ENCODE results near the gene RSRC2.
"Not testable (repeated sequence)": the region's sequence is repeated elsewhere in the genome, so short reads cannot be mapped to it uniquely, and the experiment has no call there.

RSRC2 gene

DNA sequence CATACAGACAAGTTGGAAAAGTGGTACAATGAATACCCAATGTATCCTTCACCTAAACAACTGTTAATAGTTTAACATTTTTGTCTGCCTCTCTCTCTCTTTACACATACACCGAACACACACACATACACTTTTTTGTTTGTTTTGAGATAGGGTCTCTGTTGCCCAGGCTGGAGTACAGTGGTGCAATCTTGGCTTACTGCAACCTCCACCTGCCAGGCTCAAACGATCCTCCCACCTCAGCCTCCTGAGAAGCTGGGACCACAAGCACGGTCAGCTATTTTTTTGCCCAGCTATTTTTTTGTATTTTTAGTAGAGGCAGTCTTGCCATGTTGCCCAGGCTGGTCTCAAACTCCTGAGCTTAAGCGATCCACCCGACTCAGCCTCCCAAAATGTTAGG is 42.8 kb downstream of the RSRC2 start:
- no peak for TF ChIP-seq YY1 (IDR thresholded peaks at IDR 0.05; ENCODE audit: insufficient read depth, insufficient read length)
- TF ChIP-seq SUZ12 (IDR thresholded peaks at IDR 0.05; ENCODE audit: extremely low read depth, insufficient read depth, insufficient read length), result no peak
- TF ChIP-seq ZNF274 (IDR thresholded peaks at IDR 0.05; ENCODE audit: low read depth, low read length), result no peak
- Histone ChIP-seq H3K9ac (ENCODE audit: insufficient read length, low read depth) (no peak overlapping the region), H3K9me3 (ENCODE audit: insufficient read depth, low read length) (no peaks in the 10 kb centered on the region), H3K27me3 (ENCODE audit: insufficient read depth, insufficient read length) (no peaks in the 10 kb centered on the region), H3K36me3 (ENCODE audit: insufficient read depth, insufficient read length, low read length) (peaks cover 87% of the 10 kb centered on the region), H3K4me3 (ENCODE audit: insufficient read length, low read depth) (no peak overlapping the region), H3K4me1 (ENCODE audit: insufficient read depth, insufficient read length) (no peaks in the 10 kb centered on the region)
- no peak for DNase-seq (ENCODE audit: low read depth, low spot score)

DNA sequence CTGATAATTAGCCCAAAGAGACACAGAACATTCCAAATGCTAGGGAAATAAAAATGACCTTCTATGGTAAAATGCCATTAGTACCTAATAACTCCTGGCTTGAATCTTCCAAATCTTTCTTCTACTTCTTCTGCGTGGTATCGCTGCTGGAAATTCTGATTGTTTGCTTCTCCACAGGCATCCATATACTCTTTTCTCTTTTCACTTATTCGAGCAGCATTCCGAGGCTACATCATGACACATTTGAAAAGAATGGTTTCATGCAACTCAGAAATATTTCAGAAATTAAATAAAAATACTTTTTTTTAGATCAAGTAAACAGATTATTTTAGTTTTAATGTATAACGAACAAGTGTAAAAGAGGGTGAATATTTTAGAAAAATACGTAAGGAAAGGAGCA is 44.9 kb downstream of the RSRC2 start:
- DNase-seq (ENCODE audit: low read depth, low spot score), result no peak
- TF ChIP-seq ZNF274 (IDR thresholded peaks at IDR 0.05; ENCODE audit: low read depth, low read length) (no peak), YY1 (IDR thresholded peaks at IDR 0.05; ENCODE audit: insufficient read depth, insufficient read length) (no peak), SUZ12 (IDR thresholded peaks at IDR 0.05; ENCODE audit: extremely low read depth, insufficient read depth, insufficient read length) (no peak)
- H3K9me3 ChIP-seq (ENCODE audit: insufficient read depth, low read length), result no peaks in the 10 kb centered on the region
- H3K4me3 ChIP-seq (ENCODE audit: insufficient read length, low read depth), result no peak overlapping the region
- H3K9ac ChIP-seq (ENCODE audit: insufficient read length, low read depth), result no peak overlapping the region
- no peaks in the 10 kb centered on the region for H3K27me3 ChIP-seq (ENCODE audit: insufficient read depth, insufficient read length)
- H3K4me1 ChIP-seq (ENCODE audit: insufficient read depth, insufficient read length), result no peaks in the 10 kb centered on the region
- H3K36me3 ChIP-seq (ENCODE audit: insufficient read depth, insufficient read length, low read length), result peaks cover 84% of the 10 kb centered on the region

DNA sequence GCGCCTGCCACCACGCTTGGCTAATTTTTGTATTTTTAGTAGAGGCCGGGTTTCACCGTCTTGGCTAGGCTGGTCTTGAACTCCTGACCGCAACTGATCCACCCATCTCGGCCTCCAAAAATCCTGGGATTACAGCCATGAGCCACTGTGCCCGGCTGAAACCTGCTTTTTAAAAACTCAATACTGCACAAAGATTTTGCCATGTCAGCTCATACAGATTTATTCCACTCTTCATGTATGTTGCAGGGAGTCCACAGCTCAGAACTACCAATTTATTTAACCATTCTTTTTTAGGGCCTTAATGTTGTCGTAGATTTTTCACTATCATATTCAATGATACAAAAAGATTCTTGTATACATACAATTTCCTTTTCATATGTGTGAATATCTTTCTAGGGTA is 46.0 kb downstream of the RSRC2 start:
- H3K9ac ChIP-seq (ENCODE audit: insufficient read length, low read depth), result no peak overlapping the region
- DNase-seq (ENCODE audit: low read depth, low spot score), result no peak
- no peaks in the 10 kb centered on the region for H3K4me1 ChIP-seq (ENCODE audit: insufficient read depth, insufficient read length)
- peaks cover 89% of the 10 kb centered on the region for H3K36me3 ChIP-seq (ENCODE audit: insufficient read depth, insufficient read length, low read length)
- no peak overlapping the region for H3K4me3 ChIP-seq (ENCODE audit: insufficient read length, low read depth)
- no peaks in the 10 kb centered on the region for H3K9me3 ChIP-seq (ENCODE audit: insufficient read depth, low read length)
- no peaks in the 10 kb centered on the region for H3K27me3 ChIP-seq (ENCODE audit: insufficient read depth, insufficient read length)
- TF ChIP-seq YY1 (IDR thresholded peaks at IDR 0.05; ENCODE audit: insufficient read depth, insufficient read length), result no peak
- TF ChIP-seq ZNF274 (IDR thresholded peaks at IDR 0.05; ENCODE audit: low read depth, low read length), result no peak
- no peak for TF ChIP-seq SUZ12 (IDR thresholded peaks at IDR 0.05; ENCODE audit: extremely low read depth, insufficient read depth, insufficient read length)

DNA sequence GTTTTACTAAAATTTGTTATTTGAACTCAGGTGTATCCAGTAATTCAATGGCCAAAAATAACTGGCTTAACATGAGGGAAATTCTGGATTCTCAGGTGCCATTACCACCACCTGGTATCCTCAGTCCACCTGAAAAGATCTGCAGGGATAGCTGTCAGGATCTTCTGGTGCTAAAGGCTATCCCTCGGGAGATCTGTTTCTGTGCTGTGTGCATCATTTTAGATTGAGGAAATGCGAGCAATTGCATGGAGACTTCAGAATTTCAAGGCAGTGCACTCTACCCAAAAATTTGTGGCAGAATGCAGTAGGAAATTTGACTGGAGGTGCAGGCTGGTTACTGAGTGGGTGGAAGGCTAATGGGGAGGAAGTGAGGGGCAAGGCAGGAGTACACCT is 52.4 kb downstream of the RSRC2 start:
- TF ChIP-seq SUZ12 (IDR thresholded peaks at IDR 0.05; ENCODE audit: extremely low read depth, insufficient read depth, insufficient read length) (no peak), ZNF274 (IDR thresholded peaks at IDR 0.05; ENCODE audit: low read depth, low read length) (no peak), YY1 (IDR thresholded peaks at IDR 0.05; ENCODE audit: insufficient read depth, insufficient read length) (no peak)
- peaks cover 76% of the 10 kb centered on the region for H3K36me3 ChIP-seq (ENCODE audit: insufficient read depth, insufficient read length, low read length)
- no peak for DNase-seq (ENCODE audit: low read depth, low spot score)
- H3K4me3 ChIP-seq (ENCODE audit: insufficient read length, low read depth), result no peak overlapping the region
- H3K9me3 ChIP-seq (ENCODE audit: insufficient read depth, low read length), result no peaks in the 10 kb centered on the region
- H3K9ac ChIP-seq (ENCODE audit: insufficient read length, low read depth), result no peak overlapping the region
- no peaks in the 10 kb centered on the region for H3K27me3 ChIP-seq (ENCODE audit: insufficient read depth, insufficient read length)
- no peaks in the 10 kb centered on the region for H3K4me1 ChIP-seq (ENCODE audit: insufficient read depth, insufficient read length)

DNA sequence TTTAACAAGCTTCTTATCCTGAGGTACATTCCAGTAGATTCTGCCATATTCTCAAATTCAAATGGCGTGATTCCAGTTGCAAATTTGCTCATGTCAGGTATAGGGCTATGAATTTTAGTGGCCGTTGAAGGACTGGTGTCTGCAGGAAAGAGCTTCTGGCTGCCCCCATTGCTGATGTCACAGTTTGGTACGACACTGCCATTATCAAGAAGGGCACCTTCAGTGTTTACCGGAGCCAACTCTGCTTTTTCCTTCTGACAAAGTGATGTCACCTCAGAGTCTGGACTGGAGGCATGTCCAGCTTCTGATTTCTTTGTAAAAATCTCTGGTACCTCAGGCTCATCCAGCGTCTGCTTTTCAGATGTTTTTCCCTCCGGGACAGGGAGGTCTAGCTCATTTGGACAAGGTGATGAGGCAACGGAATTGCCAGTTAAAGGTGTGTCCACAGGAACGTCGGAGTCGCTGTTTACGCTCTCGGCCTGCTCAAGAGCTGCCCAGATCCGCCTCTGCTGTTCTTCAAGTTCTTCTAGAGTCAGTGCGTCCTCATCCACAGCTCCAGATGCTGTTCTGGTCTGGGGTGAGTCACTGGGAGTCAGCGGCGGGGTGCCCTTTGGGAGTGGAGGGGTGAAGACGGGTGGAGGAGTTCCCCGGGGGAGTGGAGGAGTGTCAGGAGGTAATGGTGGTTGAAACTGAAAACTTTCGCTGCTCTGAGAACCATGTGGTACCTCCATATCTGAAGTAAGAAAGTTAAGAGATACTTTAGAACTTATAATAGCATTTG is 53.0 kb downstream of the RSRC2 start:
- no peaks in the 10 kb centered on the region for H3K27me3 ChIP-seq (ENCODE audit: insufficient read depth, insufficient read length)
- H3K4me1 ChIP-seq (ENCODE audit: insufficient read depth, insufficient read length), result no peaks in the 10 kb centered on the region
- no peak overlapping the region for H3K9ac ChIP-seq (ENCODE audit: insufficient read length, low read depth)
- peaks cover 70% of the 10 kb centered on the region for H3K36me3 ChIP-seq (ENCODE audit: insufficient read depth, insufficient read length, low read length)
- no peaks in the 10 kb centered on the region for H3K9me3 ChIP-seq (ENCODE audit: insufficient read depth, low read length)
- TF ChIP-seq ZNF274 (IDR thresholded peaks at IDR 0.05; ENCODE audit: low read depth, low read length) (no peak), YY1 (IDR thresholded peaks at IDR 0.05; ENCODE audit: insufficient read depth, insufficient read length) (no peak), SUZ12 (IDR thresholded peaks at IDR 0.05; ENCODE audit: extremely low read depth, insufficient read depth, insufficient read length) (no peak)
- DNase-seq (ENCODE audit: low read depth, low spot score), result no peak
- H3K4me3 ChIP-seq (ENCODE audit: insufficient read length, low read depth), result no peak overlapping the region

DNA sequence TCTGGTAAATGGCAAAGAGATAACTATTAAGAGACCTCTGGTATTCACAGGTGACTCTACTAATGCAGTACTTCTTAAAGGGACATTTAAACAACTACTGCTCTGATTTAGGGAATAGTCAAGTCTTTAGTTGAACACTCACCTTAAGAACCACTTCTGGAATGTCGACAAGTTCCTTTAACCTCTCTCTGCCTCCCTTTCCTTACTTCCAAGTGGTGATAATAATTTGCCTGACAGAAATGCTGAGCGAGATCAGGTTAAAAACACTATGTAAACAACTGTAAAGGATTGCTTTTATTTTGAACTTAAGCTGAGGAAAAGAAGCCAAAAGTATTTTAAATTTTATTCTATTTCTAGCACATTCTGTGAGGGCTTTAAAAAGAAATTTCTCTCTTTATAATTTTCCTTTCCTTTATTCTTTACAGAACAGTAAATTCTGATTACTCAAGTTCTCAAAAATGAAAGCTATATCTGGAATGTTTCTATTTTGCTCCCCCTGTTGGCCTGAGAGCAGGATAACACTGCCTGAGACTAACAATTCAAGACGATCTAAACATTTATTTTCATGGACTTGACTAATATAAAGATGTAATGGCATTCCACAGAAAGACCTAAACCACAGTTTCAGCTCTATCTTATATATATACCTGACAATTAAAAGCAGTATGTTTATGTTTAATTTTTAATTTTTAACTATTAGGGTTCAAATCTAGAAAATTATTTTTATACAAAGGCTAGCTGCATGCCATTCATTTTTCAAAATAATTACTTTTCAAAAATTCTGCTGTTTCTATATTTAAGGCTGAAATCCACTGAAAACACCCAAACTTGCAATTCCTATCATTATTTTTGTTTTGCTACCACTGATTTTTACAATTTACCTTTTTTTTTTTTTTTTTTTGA is 55.2 kb downstream of the RSRC2 start:
- H3K27me3 ChIP-seq (ENCODE audit: insufficient read depth, insufficient read length), result no peaks in the 10 kb centered on the region
- no peak overlapping the region for H3K4me3 ChIP-seq (ENCODE audit: insufficient read length, low read depth)
- no peaks in the 10 kb centered on the region for H3K4me1 ChIP-seq (ENCODE audit: insufficient read depth, insufficient read length)
- DNase-seq (ENCODE audit: low read depth, low spot score), result peak; percentile 36
- peaks cover 54% of the 10 kb centered on the region for H3K36me3 ChIP-seq (ENCODE audit: insufficient read depth, insufficient read length, low read length)
- H3K9me3 ChIP-seq (ENCODE audit: insufficient read depth, low read length), result no peaks in the 10 kb centered on the region
- H3K9ac ChIP-seq (ENCODE audit: insufficient read length, low read depth), result no peak overlapping the region
- TF ChIP-seq YY1 (IDR thresholded peaks at IDR 0.05; ENCODE audit: insufficient read depth, insufficient read length) (no peak), ZNF274 (IDR thresholded peaks at IDR 0.05; ENCODE audit: low read depth, low read length) (no peak), SUZ12 (IDR thresholded peaks at IDR 0.05; ENCODE audit: extremely low read depth, insufficient read depth, insufficient read length) (no peak)

DNA sequence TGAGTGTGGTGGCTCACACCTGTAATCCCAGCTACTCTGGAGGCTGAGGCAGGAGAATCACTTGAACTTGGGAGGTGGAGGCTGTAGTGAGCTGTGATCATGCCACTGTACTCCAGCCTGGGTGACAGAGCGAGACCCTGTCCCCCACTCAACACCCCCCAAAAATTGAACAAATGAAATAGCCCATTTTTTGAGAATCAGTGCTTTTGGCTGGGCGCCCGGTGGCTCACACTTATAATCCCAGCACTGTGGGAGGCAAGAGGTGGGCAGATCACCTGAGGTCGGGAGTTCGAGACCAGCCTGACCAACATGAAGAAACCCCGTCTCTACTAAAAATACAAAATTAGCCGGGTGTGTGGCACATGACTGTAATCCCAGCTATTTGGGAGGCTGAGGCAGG is 56.2 kb downstream of the RSRC2 start:
- not testable (repeated sequence) for DNase-seq (ENCODE audit: low read depth, low spot score); H3K4me1 ChIP-seq (ENCODE audit: insufficient read depth, insufficient read length); H3K4me3 ChIP-seq (ENCODE audit: insufficient read length, low read depth); H3K9ac ChIP-seq (ENCODE audit: insufficient read length, low read depth); H3K27me3 ChIP-seq (ENCODE audit: insufficient read depth, insufficient read length); H3K9me3 ChIP-seq (ENCODE audit: insufficient read depth, low read length)
- peaks cover 44% of the 10 kb centered on the region for H3K36me3 ChIP-seq (ENCODE audit: insufficient read depth, insufficient read length, low read length)

DNA sequence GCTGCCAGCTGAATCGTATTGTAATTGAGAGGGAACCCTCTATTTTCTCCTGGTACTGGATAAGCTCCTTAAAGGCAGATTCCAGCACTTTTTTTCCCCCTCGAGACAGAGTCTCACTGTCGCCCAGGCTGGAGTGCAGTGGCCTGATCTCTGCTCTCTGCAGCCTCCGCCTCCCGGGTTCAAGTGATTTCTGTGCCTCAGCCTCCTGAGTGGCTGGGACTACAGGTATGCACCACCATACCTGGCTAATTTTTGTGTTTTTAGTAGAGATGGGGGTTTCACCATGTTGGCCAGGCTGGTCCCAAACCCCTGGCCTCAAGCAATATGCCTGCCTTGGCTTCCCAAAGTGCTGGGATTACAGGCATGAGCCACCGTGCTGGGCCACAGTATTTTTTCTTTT is 56.9 kb downstream of the RSRC2 start:
- not testable (repeated sequence) for H3K4me1 ChIP-seq (ENCODE audit: insufficient read depth, insufficient read length); DNase-seq (ENCODE audit: low read depth, low spot score); H3K9ac ChIP-seq (ENCODE audit: insufficient read length, low read depth); H3K4me3 ChIP-seq (ENCODE audit: insufficient read length, low read depth); H3K9me3 ChIP-seq (ENCODE audit: insufficient read depth, low read length); H3K27me3 ChIP-seq (ENCODE audit: insufficient read depth, insufficient read length)
- peaks cover 37% of the 10 kb centered on the region for H3K36me3 ChIP-seq (ENCODE audit: insufficient read depth, insufficient read length, low read length)

All from NT2/D1 (cell line).